Smooth muscle cell (in vitro differentiated cells): ENCODE measurements around the gene SAMD11. TPM values are rescaled to one million over a fixed set of nuclear protein-coding genes. Genes with fewer than 3 reads are reported as not detected.

Experiments
- DNase-seq: peaks from one replicate; lab custom pipeline; 2025; ENCODE audit not compliant: unreplicated experiment; lab: John Stamatoyannopoulos, UW
- H2AFZ ChIP-seq: fragments of 200-600 bp; sonication (generic); 2 replicates; pipeline ENCODE4 v1.6.0; 2016; ENCODE audit warnings: antibody characterized with exemption, low read depth, mild to moderate bottlenecking
- H3F3A ChIP-seq: fragments of 200-600 bp; sonication (generic); 2 replicates; pipeline ENCODE4 v1.6.0; 2017; ENCODE audit warnings: antibody characterized with exemption, low read depth
- H3K27ac ChIP-seq: fragments of 200-600 bp; sonication (generic); 2 replicates; pipeline ENCODE4 v1.5.1; 2016; ENCODE audit warnings: low read depth, mild to moderate bottlenecking
- H3K27me3 ChIP-seq: fragments of 200-600 bp; sonication (generic); 2 replicates; pipeline ENCODE4 v1.6.1; 2016; ENCODE audit warnings: low read depth, mild to moderate bottlenecking
- H3K36me3 ChIP-seq: fragments of 200-600 bp; sonication (generic); 2 replicates; pipeline ENCODE4 v1.5.1; 2016; ENCODE audit warnings: low read depth
- H3K4me1 ChIP-seq: fragments of 200-600 bp; sonication (generic); 2 replicates; pipeline ENCODE4 v1.5.1; 2016; ENCODE audit warnings: low read depth
- H3K4me2 ChIP-seq: fragments of 200-600 bp; sonication (generic); 2 replicates; pipeline ENCODE4 v1.6.0; 2016; ENCODE audit warnings: mild to moderate bottlenecking
- H3K4me3 ChIP-seq: fragments of 200-600 bp; sonication (generic); 2 replicates; pipeline ENCODE4 v1.5.1; 2016; ENCODE audit warnings: mild to moderate bottlenecking
- H3K79me2 ChIP-seq: fragments of 200-600 bp; sonication (generic); 2 replicates; pipeline ENCODE4 v1.6.0; 2016; ENCODE audit warnings: low read depth, mild to moderate bottlenecking
- H3K9ac ChIP-seq: fragments of 200-600 bp; sonication (generic); 2 replicates; pipeline ENCODE4 v1.6.0; 2016; ENCODE audit warnings: low read depth
- H3K9me3 ChIP-seq: fragments of 200-600 bp; sonication (generic); replicated peaks from 2 replicates; pipeline ENCODE4 v1.5.1; 2016; ENCODE audit warnings: low read depth
- H4K20me1 ChIP-seq: fragments of 200-600 bp; sonication (generic); 2 replicates; pipeline ENCODE4 v1.6.0; 2016; ENCODE audit warnings: low read depth
- WGBS: methylation state at CpG from one replicate; pipeline ENCODE4 v1.1.7; 2016; ENCODE audit warnings: low lambda C conversion rate; 5-methylcytosine and 5-hydroxymethylcytosine counted together
- polyA plus RNA-seq: library from polyadenylated mRNA; unstranded; fragments of >200 nt; fragmentation: Nextera tagmentation; extraction: Ambion mirVana; gene quantifications from 2 replicates; pipeline ENCODE4 v1.2.1, GENCODE V29; 2016
- total RNA-seq: library from RNA; depleted of rRNA; stranded (reverse); fragments of >200 nt; gene quantifications from 2 replicates; pipeline ENCODE4 v1.2.3, GENCODE V29; 2014
- TF ChIP-seq, protein P1 (sequence below): fragments of 200-600 bp; sonication (generic); IDR thresholded peaks from 2 replicates; pipeline ENCODE4 v1.5.1; 2017; ENCODE audit warnings: borderline replicate concordance, mild to moderate bottlenecking, antibody characterized with exemption; ENCODE audit not compliant: insufficient read depth, poor library complexity, severe bottlenecking

The SAMD11 gene
- total and polyA plus RNA-seq, 2 experiments from 2014 or later: 18.0 to 21.1 TPM

GRCh38 chr1:905811-906599 is 17.7 kb upstream of the SAMD11 start:
- no peak overlapping the region for H3K4me3 ChIP-seq
- no peaks in the 10 kb centered on the region for H3K9me3 ChIP-seq
- H3K9ac ChIP-seq: no peak overlapping the region
- no peaks in the 10 kb centered on the region for H3K79me2 ChIP-seq
- TF ChIP-seq, protein P1, sequence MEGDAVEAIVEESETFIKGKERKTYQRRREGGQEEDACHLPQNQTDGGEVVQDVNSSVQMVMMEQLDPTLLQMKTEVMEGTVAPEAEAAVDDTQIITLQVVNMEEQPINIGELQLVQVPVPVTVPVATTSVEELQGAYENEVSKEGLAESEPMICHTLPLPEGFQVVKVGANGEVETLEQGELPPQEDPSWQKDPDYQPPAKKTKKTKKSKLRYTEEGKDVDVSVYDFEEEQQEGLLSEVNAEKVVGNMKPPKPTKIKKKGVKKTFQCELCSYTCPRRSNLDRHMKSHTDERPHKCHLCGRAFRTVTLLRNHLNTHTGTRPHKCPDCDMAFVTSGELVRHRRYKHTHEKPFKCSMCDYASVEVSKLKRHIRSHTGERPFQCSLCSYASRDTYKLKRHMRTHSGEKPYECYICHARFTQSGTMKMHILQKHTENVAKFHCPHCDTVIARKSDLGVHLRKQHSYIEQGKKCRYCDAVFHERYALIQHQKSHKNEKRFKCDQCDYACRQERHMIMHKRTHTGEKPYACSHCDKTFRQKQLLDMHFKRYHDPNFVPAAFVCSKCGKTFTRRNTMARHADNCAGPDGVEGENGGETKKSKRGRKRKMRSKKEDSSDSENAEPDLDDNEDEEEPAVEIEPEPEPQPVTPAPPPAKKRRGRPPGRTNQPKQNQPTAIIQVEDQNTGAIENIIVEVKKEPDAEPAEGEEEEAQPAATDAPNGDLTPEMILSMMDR: no peak
- H3K4me1 ChIP-seq: no peaks in the 10 kb centered on the region
- no peak overlapping the region for H2AFZ ChIP-seq
- peaks cover 8% of the 10 kb centered on the region for H3F3A ChIP-seq
- no peak for DNase-seq
- no peaks in the 10 kb centered on the region for H4K20me1 ChIP-seq
- WGBS: 90% methylated on average over 10 of the region's 13 CpGs
- no peak overlapping the region for H3K27ac ChIP-seq
- no peaks in the 10 kb centered on the region for H3K36me3 ChIP-seq
- peak overlapping the region; percentile 88 for H3K4me2 ChIP-seq
- H3K27me3 ChIP-seq: no peaks in the 10 kb centered on the region

GRCh38 chr1:906600-907420 is 16.9 kb upstream of the SAMD11 start:
- H3K36me3 ChIP-seq: no peaks in the 10 kb centered on the region
- 72% methylated on average over 20 of the region's 20 CpGs for WGBS
- TF ChIP-seq, protein P1: no peak
- no peaks in the 10 kb centered on the region for H3K9me3 ChIP-seq
- H4K20me1 ChIP-seq: no peaks in the 10 kb centered on the region
- no peak overlapping the region for H3K4me2 ChIP-seq
- no peak overlapping the region for H3K27ac ChIP-seq
- H3K9ac ChIP-seq: no peak overlapping the region
- no peaks in the 10 kb centered on the region for H3K79me2 ChIP-seq
- no peaks in the 10 kb centered on the region for H3K27me3 ChIP-seq
- H3F3A ChIP-seq: peaks cover 8% of the 10 kb centered on the region
- H3K4me3 ChIP-seq: no peak overlapping the region
- no peak for DNase-seq
- no peaks in the 10 kb centered on the region for H3K4me1 ChIP-seq
- H2AFZ ChIP-seq: no peak overlapping the region

- Histone ChIP-seq H3K27ac (no peak overlapping the region), H3K4me3 (no peak overlapping the region), H4K20me1 (no peaks in the 10 kb centered on the region), H3K36me3 (no peaks in the 10 kb centered on the region), H2AFZ (no peak overlapping the region), H3K9me3 (no peaks in the 10 kb centered on the region), H3K4me2 (no peak overlapping the region), H3K4me1 (no peaks in the 10 kb centered on the region), H3K9ac (no peak overlapping the region), H3K79me2 (no peaks in the 10 kb centered on the region), H3K27me3 (no peaks in the 10 kb centered on the region), H3F3A (peaks cover 8% of the 10 kb centered on the region)
- WGBS: 88% methylated on average over 17 of the region's 17 CpGs
- TF ChIP-seq, protein P1: no peak
- DNase-seq: no peak
Measured at GRCh38 chr1:907611-908451, 15.9 kb upstream of the SAMD11 start.
